Pulmonary artery endothelial cell (primary cell): ENCODE measurements around the gene ZBTB16. TPM values are rescaled to one million over a fixed set of nuclear protein-coding genes. Genes with fewer than 3 reads are reported as not detected.

ENCODE experiments used
- DNase-seq: peaks from one replicate; pipeline ENCODE4 v3.0.0-alpha.2; 2011; ENCODE audit warnings: low read depth, low spot score
- total RNA-seq: library from RNA; depleted of rRNA; stranded (reverse); fragments of >200 nt; gene quantifications from 2 replicates; pipeline ENCODE4 v1.2.3, GENCODE V29; 2014

The ZBTB16 gene
- total RNA-seq, 1 donor from 2014 or later, result 17.3 TPM

DNA sequence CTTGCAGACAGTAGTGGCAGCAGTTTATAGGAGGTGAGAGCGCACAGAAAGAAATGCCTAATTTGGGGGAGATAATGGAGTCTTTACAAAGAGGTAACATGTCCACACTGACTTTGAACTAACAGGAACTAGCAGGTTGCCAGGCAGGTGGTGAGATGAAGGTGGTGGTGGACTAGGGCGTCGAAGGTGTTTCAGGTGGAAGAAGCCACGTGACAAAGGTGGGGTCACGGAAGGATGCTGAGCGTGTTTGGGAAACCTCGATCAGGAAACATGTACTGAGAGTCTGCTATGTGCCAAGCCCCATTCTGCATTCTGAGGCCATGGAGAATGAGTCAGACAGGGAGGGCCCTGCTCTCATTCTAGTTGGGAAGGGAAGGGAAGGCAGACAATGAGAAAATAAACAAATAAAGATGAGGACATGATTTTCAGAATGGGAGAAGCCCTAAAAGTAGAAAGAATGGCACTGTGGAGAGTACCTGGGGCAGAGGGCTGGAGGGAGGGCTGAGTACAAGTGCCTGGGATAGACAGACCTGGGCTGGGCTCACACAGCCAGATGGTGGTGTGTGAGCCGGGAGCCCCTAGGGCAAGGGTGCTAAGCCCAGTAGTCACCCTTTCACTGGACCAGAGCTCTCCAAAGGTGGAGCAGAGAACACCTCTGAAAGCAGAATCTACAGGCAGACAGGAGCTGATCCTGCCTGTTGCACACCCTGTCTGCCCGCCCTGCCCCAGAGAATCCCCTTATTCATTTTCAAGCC lies 220.5 kb downstream of the ZBTB16 start:
- DNase-seq, result no peak

DNA sequence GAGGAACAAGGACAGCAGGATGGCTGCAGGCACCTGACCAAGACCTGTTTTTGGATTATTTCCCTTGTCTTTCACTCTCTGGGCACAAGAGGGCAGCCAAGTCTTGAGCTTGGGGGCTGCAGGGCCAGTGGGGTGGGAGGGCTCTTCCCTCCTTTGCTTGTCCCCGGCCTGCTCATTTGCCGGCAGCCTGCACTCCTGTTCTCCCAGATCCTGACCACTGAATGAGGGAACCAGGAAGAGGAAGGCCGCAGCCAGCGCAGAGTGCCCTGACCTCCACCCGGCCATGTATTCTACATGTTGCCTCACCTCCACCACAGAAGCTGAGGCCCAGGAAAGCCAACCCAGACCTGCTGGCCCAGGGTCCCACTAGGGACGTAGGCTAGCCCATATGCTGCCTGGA lies 221.2 kb downstream of the ZBTB16 start:
- peak; percentile 75 for DNase-seq

DNA sequence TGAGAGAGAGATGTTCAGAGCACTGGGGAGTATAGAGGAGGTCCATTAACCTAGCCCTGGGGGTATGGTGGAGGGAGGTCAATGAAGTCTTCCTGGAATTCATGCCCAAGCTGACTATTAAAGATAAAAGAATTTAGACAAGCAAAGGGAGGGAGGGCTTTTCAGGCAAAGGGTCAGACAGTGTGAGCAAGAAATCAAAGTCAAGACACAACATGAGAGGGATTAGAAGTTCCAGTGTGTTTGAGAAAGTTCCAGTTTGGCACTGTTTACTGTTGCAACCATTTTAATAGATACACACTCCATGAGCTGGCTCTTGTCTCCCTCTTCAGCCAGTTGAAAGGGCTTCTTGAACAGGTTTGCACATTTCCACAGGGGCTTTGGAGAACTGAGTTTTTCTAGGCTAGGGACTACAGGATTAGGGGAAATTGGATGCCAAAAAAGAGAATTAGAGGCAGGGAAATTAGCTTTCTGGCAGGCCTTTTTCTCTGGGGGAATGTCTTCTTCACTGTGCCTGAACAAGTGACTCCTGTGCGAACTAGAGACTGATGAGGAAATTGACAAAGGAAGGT lies 222.0 kb downstream of the ZBTB16 start:
- DNase-seq, result no peak

DNA sequence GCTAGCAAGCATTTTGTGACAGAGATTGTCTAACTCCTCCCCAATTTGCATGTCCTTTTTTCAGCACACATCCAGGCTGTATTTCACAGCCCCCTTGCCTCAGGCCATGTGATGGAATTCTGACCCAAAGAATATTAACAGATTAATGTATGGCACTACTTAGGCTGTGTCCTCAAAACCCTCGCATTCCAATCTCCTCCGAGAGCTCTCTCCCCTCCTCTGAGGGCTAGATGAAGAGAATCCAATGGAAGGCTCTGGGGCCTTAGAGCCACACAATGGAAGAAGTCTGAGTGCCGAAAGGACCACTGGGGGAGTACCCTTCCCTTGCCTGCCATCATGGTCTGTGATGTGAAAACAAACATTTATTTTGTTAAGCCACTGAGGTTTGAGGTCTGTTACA lies 223.0 kb downstream of the ZBTB16 start:
- DNase-seq, result no peak

DNA sequence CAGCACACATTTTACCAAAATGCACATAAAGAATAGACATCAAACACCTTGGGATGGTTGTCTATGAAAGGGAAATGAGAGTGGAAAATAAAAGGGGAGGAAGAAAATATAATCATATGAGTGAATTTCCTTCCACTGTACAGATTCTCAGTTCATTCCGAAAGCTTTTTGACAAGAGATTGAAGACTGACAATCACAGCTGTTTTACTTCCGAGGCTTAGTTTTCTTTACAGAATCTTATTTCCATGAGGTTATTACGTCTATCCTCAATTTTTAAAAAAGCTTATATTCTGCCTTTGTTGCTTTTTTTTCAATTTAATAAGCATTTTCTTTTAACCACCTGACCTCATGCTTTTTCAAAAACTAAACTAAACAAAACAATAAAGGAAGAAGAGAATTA lies 223.9 kb downstream of the ZBTB16 start:
- no peak for DNase-seq

DNA sequence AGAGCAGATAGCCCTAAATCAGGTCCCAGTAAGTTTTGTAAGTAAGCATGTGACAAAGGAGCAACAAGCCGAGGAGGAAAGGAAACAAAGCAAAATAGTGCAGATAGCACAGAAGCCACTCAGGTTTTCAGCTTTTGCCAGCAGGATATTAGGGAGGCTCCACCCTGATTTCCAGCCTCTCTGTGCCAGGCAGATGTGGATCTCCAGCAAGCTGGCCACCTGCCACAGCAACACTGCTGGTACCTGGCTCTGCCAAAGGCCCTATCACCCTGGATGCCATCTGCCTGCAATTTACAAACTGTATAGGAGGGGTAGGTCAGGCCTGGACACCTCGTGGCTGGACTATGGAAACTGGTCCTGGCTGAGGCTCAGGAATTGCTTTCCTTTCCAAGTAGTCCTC lies 224.5 kb downstream of the ZBTB16 start:
- DNase-seq, result no peak

DNA sequence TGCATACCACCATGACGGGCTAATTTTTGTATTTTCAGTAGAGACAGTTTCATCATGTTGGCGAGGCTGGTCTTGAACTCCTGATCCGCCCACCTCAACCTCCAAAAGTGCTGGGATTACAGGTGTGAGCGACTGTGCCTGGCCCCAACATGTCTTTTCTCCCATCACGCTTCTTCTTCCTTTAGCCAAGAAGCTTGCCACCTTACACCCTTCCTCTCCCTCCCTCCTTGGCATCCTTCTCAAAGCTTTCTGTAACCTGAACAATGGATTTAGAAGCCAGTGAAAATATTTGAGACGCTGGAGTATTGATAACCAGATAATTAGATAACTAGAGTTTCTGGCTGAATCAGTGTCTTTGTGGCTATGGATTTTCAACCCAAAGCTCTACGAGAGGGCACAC lies 225.4 kb downstream of the ZBTB16 start:
- DNase-seq, result no peak

DNA sequence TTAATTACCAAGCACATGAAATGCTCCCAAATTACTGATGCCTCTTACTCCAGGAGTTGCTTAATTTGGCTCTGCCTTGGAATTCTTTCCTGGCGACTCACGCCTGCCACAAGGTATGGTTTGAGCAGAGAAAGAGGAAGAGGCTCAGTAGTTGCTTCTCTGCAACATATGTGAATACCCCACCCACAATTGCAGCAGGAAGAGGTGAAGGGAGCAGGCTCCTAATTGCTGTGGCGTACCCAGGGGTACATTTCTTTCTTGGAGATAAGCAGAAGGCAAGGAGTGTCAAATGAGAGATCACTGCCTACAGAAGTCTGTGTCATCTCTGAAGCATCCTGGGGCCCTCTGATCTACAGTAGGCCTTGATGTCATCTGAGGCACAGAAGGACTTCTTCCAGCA lies 226.1 kb downstream of the ZBTB16 start:
- DNase-seq, result no peak

DNA sequence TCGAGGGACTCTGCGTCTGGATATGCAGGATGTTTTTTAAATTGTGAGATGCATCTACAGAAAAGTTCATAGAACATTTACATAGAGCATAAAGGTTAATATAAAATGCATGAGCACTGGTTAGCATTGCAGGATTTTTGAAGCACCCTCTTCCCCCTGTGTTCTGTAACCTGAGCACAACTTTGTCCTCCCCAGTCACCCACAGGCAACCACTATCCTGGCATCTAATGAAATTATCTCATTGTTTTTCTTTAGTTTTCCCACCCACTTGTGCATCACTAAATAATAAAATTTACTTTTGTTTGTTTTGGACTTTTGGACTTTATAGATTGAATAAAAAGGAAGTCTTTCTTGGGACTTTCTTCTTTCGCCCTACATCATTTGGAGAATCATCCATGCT lies 226.7 kb downstream of the ZBTB16 start:
- no peak for DNase-seq

DNA sequence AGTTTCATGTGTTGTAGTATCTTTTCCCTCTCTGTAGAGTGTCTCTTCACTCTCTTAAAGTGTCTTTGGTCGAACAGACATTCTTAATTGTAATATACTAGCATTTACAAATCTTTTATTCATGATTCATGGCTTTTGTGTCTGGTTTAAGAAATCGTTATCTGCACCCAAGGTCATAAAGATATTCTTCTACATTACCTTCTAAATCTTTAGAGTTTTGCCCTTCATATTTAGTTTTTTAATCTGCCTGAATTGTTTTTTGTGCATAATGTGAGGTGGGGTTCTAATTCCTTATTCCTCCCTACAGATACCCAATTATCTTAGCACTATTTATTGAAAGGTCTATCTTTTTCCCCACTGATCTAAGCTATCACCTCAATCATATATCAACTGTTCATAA lies 227.6 kb downstream of the ZBTB16 start:
- no peak for DNase-seq

DNA sequence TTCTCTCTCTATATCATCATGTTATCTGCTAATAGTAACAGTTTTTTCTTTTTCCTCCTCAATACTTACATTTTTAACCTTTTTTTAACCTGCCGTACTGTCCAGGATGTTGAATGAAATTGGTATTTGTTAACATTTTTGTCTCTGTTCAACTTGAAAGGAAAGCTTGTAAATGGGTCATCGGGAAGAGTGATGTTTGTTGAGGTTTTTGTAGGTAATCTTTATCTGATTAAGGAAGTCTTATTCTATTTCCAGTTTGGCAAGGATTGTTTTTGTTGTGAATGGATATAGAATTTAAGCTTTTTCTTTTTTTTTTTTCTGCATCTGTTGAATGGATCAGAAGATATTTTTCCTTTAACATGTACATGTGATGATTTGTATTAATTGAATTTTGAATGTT lies 228.6 kb downstream of the ZBTB16 start:
- DNase-seq, result no peak

DNA sequence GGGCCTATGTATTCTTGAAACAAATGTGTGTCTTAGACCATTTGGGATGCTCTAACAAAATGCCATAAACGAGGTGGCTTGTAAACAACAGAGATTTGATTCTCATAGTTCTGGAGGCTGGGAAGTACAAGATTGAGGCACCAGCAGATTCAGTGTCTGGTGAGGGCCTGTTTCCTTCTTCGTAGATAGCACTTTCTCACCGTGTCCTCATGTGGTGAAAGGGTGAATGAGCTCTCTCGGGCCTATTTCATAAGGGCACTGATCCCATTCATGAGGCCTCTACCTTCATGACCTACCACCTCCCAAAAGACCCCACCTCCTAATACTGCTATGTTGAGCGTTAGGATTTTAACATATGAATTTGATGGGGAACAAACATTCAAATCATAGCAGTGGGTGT lies 230.3 kb downstream of the ZBTB16 start:
- DNase-seq, result no peak

DNA sequence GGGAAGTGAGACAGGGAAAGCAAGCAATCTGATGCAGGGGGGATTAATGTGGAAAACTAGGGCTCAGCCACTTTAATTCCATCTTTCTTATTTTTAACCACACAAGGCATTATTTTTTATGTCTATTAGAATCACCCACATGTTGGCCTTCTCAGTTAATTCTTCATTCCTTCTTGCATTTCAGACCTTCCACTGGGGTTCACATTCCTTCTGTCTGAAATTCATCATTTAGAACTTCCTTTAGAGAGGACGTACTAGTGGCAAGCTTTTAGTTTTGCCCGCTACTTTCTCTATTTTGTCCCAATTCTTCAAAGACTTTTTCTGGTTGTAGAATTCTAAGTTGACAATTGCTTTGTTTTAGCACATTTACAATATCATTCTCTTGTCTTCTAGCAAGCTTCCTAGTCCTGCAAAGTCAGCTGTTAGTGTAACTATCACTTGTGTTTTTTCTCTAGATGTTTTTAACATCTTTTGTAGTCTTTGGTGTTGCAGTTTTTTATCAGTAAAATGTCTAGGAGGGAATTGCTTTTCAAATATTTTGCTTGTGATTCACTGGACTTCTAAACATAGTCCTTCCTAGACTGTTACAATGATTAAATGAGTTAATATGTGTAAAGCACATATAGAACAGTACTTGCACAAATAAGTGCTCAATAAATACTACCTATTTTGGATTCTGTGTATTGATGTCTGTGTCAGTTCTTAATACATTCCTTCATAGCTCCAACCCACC lies 231.2 kb downstream of the ZBTB16 start:
- DNase-seq, result no peak

DNA sequence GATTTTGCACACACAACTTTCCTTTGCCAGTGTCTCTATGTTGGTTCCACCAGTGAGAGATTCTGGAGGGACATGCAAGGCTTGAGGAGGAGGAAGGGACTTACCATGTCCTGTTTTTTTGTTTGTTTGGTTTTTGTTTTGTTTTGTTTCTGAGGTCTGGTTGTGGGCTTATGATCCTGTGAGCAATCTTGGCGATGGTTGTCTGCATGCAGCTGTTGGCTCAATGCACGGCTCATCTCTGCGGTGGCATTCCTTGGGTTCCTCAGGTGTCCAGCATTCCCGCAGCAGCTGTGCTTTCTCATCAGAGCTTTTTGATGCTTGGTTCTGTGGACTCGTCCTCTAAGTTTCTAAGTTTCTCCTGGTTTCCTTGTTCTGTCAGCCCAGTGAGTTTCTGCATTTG lies 231.9 kb downstream of the ZBTB16 start:
- no peak for DNase-seq

DNA sequence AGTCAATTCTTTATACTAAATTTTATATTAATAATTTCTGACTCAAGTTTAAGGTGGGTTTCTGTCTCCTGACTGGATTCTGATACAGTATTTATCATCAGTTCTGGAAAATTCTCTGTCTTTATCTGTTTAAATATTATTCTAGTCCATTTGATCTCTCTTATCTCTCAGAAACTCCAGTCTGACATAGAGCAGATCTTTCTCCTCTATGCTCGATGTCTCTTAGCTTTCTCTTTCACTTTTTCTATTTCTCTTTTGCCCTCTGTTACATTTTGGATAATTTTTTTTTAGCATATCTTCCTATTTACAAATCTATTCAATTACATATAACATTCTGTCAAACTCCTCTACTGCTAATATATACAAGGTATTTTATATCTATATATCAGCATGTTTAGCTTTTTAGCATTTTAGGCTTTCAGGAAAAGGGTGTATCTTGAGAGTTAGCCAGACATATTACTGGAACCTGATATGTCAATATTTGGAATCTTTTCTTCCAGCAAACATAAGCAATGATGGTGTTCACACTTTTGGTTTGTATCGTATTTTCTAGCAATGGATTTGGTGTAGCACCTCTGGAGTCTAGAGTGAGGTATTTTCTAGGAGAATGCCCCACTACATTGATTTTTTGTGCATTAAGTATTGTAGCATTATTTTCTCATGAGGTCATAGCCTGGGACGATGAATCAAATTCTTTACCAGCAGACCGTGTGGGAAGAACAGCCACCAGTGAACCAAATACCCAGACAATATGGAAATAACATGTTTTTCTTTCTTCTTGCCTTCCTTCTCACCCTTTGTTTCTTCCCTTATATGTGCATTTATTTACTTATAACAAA lies 232.6 kb downstream of the ZBTB16 start:
- DNase-seq, result peak; percentile 80

DNA sequence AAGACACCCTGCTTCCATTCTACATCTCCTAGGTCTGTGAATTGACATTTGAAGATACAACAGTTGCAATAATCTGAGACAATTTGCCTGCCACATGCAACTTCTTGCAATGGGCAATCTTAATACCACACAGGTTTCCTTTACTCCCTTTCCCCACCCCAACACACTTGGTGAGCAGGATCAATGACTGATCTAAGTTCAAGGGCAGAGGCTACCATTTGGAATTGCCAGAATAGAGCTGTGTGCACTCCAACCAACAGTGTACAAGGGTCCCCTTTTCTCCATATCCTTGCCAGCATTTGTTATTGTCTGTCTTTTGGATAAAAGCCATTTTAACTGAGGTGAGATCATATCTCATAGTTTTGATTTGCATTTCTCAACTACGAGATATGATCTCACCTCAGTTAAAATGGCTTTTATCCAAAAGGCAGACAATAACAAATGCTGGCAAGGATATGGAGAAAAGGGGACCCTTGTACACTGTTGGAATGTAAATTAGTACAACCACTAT lies 233.7 kb downstream of the ZBTB16 start:
- no peak for DNase-seq

DNA sequence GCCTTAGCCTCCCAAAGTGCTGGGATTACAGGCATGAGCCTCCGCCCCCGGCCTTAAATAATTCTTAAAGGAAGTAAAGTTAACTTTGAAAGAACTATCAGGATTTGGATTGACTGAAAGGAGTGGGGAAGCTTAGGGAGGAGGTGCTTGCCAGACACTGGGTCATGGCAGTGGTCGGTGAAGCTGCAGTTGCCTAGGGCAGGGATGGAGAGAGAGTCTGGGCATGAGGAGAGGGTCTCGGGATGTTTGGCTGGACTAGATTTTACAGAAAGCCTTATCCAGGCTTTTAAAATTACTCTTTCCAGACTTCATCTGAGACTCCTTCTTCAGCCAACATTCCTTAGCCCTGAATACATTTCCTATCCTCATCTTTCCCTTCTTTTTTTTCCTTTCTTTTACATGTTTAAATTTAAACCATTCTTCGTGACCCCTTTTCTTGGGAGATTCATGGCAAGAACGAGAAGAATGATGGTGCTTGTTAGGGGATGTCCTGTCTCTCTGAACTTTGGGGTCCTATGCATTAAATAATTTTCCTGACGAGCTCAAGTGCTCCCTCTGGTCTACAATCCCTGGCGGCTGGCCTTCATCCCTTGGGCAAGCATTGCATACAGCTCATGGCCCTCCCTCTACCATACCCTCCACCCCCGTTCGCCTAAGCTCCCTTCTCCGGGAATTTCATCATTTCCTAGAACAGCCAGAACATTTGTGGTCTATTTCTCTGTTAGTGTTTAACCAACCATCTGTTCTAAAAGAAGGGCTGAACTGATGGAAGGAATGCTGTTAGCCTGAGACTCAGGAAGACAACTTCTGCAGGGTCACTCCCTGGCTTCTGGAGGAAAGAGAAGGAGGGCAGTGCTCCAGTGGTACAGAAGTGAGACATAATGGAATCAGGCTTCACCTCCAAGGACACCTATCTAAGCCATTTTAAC lies 236.4 kb downstream of the ZBTB16 start, which contains the start of gene NNMT:
TSS of gene NNMT (plus strand) at position 724 of the 929 bp plus-strand sequence. CDS start at position 882, 158 bp downstream.
- DNase-seq, result peak; percentile 93

DNA sequence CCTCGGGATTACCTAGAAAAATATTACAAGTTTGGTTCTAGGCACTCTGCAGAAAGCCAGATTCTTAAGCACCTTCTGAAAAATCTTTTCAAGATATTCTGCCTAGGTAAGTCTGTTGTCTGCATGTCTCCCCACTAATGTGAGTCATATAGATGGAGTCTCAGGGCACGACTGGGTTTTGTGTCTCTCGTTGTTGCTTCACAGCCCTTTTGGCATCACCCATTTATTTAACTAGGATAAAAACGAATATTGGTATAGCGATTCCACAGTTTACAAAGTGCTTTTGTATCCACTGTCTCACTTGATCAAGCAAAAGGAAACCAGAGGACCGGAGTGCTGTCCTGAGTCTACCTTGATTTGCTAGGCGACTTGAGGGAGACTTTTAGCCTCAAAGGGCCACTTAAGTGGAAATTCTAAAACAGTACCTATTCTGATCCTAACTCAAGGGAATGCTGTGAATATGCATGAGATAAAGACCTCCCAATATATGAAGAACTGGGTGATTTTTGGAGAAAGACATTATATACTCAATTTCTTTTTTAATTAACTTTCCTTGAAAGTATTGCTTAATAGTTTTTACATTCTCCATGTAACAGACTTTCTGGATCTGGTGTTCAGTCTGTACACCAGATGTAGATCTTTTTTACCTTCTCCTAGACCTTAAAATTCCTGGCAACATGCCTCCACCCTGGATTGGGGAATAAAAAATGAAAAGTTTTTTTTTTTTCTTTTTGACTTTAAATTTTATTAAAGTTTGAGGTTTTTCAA lies 237.3 kb downstream of the ZBTB16 start:
- DNase-seq, result no peak
